T follicular helper cell (primary cell): ENCODE results near the gene WDR38.
"Not testable (repeated sequence)": the region's sequence is repeated elsewhere in the genome, so short reads cannot be mapped to it uniquely, and the experiment has no call there.

Experiments used
- DNase-seq: peaks from one replicate; pipeline ENCODE4 v3.0.0-alpha.2; 2020; ENCODE audit warnings: low read depth

The WDR38 gene

GRCh38 chr9:124831642-124832364, 21.5 kb upstream of the WDR38 start:
- no peak for DNase-seq

- no peak for DNase-seq
These were observed 18.7 kb upstream of the WDR38 start for GRCh38 chr9:124834591-124834990.

- DNase-seq, result no peak
These were observed 18.2 kb upstream of the WDR38 start for GRCh38 chr9:124835026-124835557.

- DNase-seq, result not testable (repeated sequence)
These were observed 15.1 kb upstream of the WDR38 start for GRCh38 chr9:124838132-124838531.

- DNase-seq, result not testable (repeated sequence)
These were observed 14.5 kb upstream of the WDR38 start for GRCh38 chr9:124838567-124839275.

- no peak for DNase-seq
These were observed 13.5 kb upstream of the WDR38 start for GRCh38 chr9:124839612-124840299.

GRCh38 chr9:124840300-124840833, 12.9 kb upstream of the WDR38 start:
- no peak for DNase-seq

GRCh38 chr9:124841075-124841821, 12.0 kb upstream of the WDR38 start:
- no peak for DNase-seq

- no peak for DNase-seq
These were observed 9.7 kb upstream of the WDR38 start for GRCh38 chr9:124843456-124844034.

GRCh38 chr9:124844291-124844690, 9.0 kb upstream of the WDR38 start:
- no peak for DNase-seq

GRCh38 chr9:124846467-124846866, 6.8 kb upstream of the WDR38 start:
- not testable (repeated sequence) for DNase-seq

- no peak for DNase-seq
These were observed 6.3 kb upstream of the WDR38 start for GRCh38 chr9:124846969-124847368.

- no peak for DNase-seq
These were observed 3.5 kb upstream of the WDR38 start for GRCh38 chr9:124849801-124850200.

- no peak for DNase-seq
These were observed 985 bp upstream of the WDR38 start for GRCh38 chr9:124852121-124852828.

- DNase-seq, result no peak
These were observed 414 bp downstream of the WDR38 start for GRCh38 chr9:124853605-124854143.

- no peak for DNase-seq
These were observed 901 bp downstream of the WDR38 start for GRCh38 chr9:124854161-124854560.

GRCh38 chr9:124854822-124855221, 1.6 kb downstream of the WDR38 start:
- DNase-seq, result no peak

- DNase-seq, result no peak
These were observed 2.3 kb downstream of the WDR38 start for GRCh38 chr9:124855566-124855943.

GRCh38 chr9:124855944-124856765, 2.9 kb downstream of the WDR38 start:
- no peak for DNase-seq
